ENCODE measurements around the gene PRSS50. TPM values are rescaled to one million over a fixed set of nuclear protein-coding genes. Genes with fewer than 3 reads are reported as not detected.

The PRSS50 gene
- total and polyA plus RNA-seq, 2 donors (not counting 3 experiments of a cell fraction or from before 2014, with no cell fraction given): not detected

- DNase-seq (ENCODE audit: low read depth, low spot score) (peak; percentile 46), FAIRE-seq (peak; percentile 79)
- H3K27me3 ChIP-seq (ENCODE audit: control insufficient read depth in 2 of 2, insufficient read depth in 2 of 2, low read length in 2 of 2): no peaks in the 10 kb centered on the region
- dilution Hi-C loops (cut with MboI; ENCODE audit: extremely low pct_ligation_motif_present, low sequenced_read_pairs): no loop called here
- H4K20me1 ChIP-seq (replicated peaks; ENCODE audit: control insufficient read depth, extremely low read depth, insufficient read depth, low read length): no peaks in the 10 kb centered on the region
- no peaks in the 10 kb centered on the region for H3K79me2 ChIP-seq (ENCODE audit: control insufficient read depth, insufficient read depth, low read length)
- no peak overlapping the region for H3K9ac ChIP-seq (replicated peaks; ENCODE audit: extremely low read depth, insufficient read depth, low read length)
- H3K4me1 ChIP-seq (ENCODE audit: control insufficient read depth, extremely low read depth, insufficient read depth, low read length): no peaks in the 10 kb centered on the region
- ChIA-PET CTCF (interaction anchor here (0.5 to 1.8 kb wide), 21 partner anchors 9 to 246 kb away, joined by 3 to 22 read pairs (median 5); partner anchors contain the start of genes ALS2CL and TMIE), POLR2A (no interaction called here)
- H3K36me3 ChIP-seq (ENCODE audit: control insufficient read depth in 2 of 2, extremely low read depth in 1 of 2, insufficient read depth in 2 of 2, low read length in 2 of 2): no peaks in the 10 kb centered on the region
- intact Hi-C loops (cut with micrococcal nuclease): no loop called here
- TF ChIP-seq CTCF (IDR thresholded peaks at IDR 0.05; ENCODE audit: extremely low read depth in 1 of 2, insufficient read depth in 1 of 2, low read depth in 1 of 2, low read length in 2 of 2) (peak; percentile 12 to 16), GATA2 (IDR thresholded peaks at IDR 0.05; ENCODE audit: insufficient read depth, insufficient read length, low read depth, low read length) (no peak), MYC (IDR thresholded peaks at IDR 0.05; ENCODE audit: low read depth, low read length) (no peak), JUN (IDR thresholded peaks at IDR 0.05; ENCODE audit: borderline replicate concordance, insufficient read depth, insufficient read length, low read depth) (no peak), POLR2AphosphoS5 (IDR thresholded peaks at IDR 0.05; ENCODE audit: insufficient read depth, low read depth, low read length) (no peak)
- H3K9me1 ChIP-seq (replicated peaks; ENCODE audit: control insufficient read depth, extremely low read depth, insufficient read depth, low read length): no peaks in the 10 kb centered on the region
- H3K27ac ChIP-seq (ENCODE audit: insufficient read depth, low read depth, low read length): no peak overlapping the region
- no peak overlapping the region for H3K4me2 ChIP-seq (ENCODE audit: insufficient read depth, low read length)
- H3K4me3 ChIP-seq (replicated peaks in 1 of 3; ENCODE audit: insufficient read depth in 1 of 3, low read depth in 1 of 3, low read length in 3 of 3): no peak overlapping the region
- H2AFZ ChIP-seq (ENCODE audit: low read depth, low read length): no peak overlapping the region
- H3K9me3 ChIP-seq (replicated peaks; ENCODE audit: control insufficient read depth, insufficient read depth, low read length): no peaks in the 10 kb centered on the region
- BruUV-seq (replicated peaks): no TSS peak
Observed at GRCh38 chr3:46663591-46664135, 54.0 kb downstream of the PRSS50 start.

Data from endothelial cell of umbilical vein (primary cell).